Measurements from ENCODE around the gene CDH22.

Gene CDH22, protein sequence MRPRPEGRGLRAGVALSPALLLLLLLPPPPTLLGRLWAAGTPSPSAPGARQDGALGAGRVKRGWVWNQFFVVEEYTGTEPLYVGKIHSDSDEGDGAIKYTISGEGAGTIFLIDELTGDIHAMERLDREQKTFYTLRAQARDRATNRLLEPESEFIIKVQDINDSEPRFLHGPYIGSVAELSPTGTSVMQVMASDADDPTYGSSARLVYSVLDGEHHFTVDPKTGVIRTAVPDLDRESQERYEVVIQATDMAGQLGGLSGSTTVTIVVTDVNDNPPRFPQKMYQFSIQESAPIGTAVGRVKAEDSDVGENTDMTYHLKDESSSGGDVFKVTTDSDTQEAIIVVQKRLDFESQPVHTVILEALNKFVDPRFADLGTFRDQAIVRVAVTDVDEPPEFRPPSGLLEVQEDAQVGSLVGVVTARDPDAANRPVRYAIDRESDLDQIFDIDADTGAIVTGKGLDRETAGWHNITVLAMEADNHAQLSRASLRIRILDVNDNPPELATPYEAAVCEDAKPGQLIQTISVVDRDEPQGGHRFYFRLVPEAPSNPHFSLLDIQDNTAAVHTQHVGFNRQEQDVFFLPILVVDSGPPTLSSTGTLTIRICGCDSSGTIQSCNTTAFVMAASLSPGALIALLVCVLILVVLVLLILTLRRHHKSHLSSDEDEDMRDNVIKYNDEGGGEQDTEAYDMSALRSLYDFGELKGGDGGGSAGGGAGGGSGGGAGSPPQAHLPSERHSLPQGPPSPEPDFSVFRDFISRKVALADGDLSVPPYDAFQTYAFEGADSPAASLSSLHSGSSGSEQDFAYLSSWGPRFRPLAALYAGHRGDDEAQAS

DNA sequence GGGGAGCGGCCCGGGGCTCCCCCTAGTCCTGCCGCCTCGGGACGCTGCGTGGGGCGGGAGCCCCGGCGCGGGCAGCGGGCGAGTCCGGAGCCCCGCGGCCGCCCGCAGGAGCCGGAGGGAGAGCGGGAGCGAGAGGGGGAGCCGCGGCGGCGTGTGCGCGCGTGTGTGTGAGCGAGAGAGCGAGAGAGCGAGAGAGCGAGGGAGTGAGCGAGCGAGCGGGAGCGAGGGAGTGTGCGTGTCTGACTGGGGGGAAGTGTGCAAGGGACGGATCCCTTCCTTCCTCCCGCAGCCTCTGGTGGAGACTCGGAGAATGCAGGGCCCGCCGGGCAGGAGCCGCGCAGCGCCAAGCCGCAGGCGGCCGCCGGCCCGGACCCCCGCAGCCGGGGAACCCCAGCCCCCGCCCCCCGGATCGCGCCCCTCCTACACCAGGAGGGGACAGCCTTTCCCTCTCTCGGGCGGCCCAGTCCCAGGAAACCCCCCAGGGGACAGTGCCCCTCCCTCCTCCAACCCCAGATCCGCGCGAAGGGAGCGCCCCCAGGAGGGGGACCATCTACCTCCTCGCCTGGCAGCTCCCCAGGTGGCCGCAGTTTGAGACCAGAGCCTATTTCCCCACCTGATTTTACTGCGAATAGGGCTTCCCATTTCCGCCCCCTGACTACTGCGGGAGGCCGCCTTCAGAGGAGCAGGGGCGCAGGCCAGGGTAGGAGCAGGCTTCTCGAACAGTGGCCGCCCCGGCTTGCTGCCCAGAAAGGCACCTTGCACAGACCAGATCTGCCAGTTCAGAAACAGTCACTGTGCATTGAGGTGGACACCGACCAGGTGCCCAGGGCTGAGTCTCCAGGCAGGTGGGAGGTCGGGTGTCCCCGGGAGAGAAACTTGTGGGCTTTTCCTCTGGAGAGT, at the start of gene CDH22:
Gene CDH22, minus strand, starts transcription at position 241 of the 900 bp plus-strand sequence. CDS start 57,204 bp downstream, outside the sequence.
- no peak for DNase-seq (ENCODE audit: low read depth)

DNA sequence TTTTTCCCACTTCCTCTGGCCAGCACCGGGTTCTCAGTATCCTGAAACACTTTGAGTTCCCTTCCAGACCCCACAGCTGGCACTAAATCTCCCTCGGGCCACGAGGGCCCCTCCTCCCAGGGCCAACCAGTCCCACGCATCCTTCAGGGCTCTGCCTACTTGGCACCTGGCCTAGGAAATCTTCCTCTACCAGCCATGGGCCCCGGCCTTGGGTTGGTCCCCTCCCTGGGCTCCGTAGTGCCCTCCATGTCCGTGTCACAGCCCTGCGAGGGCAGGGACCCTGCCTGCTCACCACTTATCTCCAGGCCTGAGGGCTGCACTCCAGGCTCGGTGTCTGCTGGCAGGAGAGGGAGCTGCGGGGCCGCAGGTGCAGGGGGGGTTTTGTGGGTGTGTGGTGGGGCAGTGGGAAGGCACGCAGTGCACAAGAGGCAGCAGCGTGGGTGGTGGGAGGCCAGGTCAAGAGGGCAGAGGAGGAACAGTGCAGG, 48.8 kb upstream of the CDH22 start:
- DNase-seq (ENCODE audit: low read depth): no peak

DNA sequence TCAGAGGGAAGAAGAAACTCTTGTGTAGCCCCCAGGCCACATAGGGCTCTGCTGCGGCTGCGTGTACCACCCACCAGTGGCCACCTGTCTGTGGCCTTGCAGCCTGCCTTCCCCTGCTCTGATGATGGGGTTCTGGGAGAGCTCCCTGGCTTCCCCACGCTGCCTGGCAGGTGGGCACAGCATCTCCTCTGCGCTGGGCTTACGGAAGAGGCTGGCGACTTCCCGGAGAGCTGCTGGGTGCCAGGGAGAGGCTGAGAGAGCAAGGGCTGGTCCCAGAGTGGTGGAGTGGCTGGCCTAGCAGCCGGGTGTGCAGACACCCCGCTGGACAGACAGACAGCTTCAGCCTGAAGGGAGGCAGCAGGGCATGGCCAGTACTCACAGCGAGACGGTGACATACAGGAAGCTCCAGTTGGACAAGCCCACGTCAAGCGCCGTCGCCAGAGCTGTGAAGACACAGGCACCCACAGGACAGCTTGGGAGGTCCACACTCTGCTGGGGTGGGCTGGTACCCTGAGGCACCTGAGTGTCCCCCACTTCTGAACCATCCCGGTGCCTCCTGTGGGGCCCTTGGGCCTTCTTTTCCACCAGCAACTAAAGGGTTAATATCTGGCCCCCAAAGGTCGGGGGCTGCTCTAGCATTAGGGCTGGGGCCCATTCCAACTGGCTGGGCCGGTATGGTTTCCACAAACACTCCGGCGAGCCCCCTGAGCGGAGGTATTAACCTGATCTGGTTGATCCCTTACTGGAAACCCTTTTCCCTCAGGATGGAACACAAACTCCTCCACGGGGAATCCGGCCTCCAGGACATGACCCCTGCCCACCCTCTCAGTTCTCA, 48.1 kb upstream of the CDH22 start:
- DNase-seq (ENCODE audit: low read depth): no peak

DNA sequence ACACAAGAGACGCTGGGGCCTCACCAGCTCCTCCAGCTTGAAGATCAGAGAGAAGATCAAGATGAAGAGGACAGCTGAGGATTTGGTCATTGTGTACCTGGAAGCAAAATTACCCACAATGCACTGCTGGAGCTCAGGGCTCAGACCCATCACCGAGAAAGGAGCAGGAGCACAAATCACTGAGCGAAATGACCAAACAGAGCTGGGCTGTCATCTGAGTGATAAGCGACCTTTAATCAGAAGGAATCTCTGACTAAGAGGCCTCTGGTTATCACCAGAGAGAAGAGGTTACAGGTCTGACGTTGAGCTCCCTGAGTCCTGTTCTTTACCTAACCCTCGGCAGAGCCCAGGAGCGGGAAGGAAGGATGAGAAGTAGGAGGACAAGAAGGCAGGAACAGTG, 47.5 kb upstream of the CDH22 start:
- no peak for DNase-seq (ENCODE audit: low read depth)

DNA sequence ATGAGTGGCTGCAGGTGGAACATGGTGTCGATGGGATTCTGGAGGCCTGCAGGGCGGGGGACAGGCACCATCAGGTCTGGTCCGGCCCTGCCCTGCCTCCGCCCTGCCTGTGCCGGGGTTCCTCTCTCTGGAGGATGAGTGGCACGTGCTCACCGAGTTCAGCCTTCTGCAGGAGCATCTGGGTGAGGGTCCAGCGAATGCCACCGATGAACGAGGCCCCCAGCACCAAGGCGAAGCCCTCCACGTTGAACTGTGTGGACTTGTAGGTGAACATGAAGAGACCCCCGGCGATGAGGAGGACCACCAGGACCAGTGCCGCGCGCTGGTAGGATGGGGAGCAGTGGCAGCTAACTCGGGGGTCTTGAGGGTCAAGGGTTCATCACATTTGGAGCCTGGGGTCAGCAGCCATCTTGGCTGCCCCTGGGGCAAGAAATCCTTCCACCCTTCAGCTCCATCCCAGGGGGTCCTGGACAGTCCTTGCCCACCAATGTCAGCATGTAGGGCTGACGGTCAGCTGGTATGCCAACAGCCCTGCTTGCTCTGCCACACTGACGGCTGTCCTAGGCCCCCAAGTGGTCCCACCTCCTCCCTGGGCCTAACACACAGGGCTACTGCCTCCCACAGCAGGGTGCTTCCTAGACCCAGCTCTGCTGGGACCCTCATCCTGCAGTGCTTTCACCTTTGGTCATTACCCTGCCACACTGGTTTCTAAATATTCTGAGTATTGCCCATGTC, 46.8 kb upstream of the CDH22 start:
- no peak for DNase-seq (ENCODE audit: low read depth)

DNA sequence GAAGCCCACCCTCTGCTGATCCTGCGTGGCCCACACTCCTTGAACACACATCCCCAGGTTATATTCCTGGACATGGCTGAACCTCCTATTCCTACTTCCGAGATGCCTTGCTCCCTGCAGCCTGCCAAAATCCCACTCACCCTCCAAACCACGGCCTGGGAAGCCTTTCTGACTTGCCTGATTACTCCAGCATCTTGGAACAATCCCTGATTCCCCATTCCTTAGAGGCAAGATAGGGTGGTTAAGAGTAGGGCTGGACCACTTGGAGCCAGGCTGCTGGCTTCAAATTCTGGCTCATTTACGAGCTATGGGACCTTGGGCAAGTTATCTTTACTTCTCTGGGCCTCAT, 45.9 kb upstream of the CDH22 start:
- no peak for DNase-seq (ENCODE audit: low read depth)

DNA sequence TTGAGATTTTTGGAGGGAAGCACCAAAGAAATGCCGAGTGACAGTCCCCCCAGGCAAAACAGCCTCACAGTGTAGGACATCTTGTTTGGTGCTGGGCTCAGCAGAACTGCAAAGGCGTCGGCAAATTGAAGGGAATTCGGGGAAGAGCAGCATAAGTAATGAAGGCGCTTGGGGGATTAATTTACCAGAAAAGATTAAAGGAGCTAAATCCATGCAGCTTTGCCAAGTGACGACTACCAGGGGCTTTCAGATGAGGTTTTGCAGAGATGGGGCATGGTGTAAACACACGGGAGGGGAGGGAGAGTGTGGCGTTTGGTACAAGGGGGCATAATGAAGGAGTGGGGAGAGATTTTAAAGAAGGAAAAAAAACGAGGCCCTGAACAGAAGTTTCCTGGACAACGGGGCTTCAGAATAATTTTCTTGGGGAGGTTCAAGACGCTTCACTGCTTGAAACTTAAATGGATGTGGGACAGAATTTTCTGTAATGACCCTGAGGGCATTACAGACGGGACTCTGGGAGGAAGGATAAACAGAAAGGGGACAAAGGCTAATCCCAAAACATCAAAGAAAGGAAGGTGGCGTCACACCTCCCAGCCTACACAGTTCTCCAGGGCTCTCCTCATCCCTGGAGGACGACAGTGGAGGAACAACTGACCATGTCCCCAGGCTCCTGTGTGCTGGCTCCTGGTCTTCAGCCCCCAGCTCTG, 45.4 kb upstream of the CDH22 start:
- DNase-seq (ENCODE audit: low read depth): no peak

DNA sequence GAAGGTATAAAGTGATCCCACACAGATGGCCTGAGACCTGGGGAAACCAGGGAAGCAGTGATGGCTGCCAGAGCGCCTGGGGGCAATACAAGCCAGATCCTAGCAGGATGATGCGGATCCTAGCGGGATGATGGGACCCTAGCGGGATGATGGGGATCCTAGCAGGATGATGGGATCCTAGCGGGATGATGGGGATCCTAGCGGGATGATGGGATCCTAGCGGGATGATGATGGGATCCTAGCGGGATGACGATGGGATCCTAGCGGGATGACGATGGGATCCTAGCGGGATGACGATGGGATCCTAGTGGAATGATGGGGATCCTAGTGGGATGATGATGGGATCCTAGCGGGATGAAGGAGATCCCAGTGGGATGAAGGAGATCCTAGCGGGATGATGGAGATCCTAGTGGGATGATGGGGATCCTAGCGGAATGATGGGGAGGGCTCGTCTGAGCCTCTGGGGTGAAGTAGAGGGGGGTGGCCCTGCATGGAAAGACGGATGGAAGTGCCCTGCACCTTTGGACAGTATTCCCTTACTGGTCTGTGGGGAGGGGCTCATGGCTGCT, 44.2 kb upstream of the CDH22 start:
- DNase-seq (ENCODE audit: low read depth): no peak

DNA sequence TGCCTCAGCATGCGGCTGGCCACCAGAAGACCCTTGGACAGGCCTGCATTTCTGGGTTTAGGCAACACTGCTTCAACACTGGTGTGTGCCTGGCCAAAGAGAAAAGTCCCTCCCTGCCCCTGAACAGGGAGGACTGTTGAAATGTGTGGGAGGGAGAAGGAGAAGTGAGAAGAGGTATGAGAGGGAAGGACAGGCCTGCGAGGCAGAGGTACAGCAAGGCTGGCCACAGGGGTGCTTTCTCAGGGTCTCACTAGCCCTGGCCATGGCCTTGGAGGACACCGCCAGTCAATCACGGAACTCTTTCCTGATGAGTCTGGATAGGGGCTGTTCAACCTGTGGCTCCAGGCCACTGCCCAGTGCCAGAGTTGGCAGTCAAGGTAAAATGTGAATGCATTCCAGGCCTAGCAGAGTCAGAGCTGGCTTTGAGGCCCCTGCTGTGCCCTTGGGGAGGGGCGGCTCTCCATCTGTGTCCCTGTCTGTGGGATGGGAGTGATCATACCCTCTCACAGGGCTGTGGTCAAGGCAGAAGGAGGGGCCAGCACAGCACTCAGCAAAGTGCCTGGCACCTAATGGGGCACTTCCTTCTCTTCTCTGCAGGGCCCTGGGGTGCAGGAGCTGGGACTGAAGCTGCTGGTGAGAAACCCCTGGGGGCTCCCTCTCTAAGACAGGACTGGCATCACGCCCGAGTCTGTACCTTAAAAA, 43.2 kb upstream of the CDH22 start:
- DNase-seq (ENCODE audit: low read depth): no peak

DNA sequence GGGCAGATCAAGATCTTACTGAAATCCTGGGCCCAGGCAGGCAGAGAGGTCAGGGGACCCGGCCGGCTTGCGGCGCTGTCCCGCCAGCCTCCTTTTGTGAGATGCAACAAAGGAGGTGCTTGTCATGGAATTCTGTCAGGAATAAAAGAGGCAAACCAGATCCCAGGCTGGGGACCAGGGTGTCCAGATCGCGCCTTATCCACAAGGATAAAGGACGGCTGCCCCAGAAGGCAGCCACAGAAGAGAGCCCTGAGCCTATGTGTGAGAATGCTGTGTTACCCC, 42.6 kb upstream of the CDH22 start:
- no peak for DNase-seq (ENCODE audit: low read depth)

DNA sequence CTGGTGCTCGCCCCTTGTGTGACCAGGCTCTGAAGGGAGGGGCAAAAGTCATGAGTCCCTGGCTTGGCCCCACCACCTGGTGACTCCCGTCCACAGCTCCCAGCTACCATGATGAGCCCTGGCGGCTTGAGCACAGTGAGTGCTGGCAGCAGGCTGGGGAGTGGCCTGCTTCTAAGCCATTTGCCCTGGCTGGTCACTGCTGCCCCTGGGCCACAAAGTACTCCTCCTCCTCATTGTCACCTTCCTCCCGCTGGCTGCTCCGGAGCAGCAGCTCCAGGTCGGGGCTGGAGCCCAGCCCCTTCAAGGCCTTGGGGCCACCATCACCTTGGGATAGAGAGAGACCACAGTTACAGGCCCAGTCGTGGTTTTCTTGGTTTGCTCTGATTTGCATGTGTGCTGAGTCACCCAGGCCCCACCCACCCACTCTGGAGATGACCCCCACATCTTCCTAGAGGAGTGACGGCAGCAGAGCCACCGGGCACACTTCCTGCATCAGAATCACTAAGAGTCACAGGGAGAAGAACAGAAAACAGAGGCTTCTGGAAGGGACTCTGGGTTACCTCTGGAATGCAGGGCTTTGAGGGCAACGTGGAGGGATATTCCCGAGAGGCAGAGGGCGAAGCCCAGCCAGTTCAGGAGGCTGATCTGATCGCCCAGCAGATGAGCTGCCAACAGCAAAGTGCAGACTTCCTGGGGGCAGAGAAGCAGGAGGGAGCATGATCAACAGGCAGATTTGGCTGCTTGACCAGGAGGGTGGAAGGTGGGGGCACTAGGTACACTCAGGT, 42.1 kb upstream of the CDH22 start:
- peak; percentile 34 for DNase-seq (ENCODE audit: low read depth)

DNA sequence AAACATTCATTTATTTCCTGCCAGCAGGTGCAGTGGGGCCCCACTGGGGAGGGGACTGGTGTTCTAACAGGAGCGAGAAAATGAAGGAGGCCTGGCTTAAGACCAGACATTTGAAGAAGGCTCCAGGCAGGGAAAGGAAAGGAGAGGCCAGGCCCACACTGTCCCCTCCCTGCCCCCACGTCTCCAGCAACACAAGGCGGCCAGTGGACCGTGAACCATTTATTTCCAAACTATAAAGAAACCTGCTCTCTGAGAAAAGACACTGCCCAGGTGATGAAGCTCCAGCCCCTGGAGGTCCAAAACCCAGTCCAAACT, 41.4 kb upstream of the CDH22 start:
- no peak for DNase-seq (ENCODE audit: low read depth)

DNA sequence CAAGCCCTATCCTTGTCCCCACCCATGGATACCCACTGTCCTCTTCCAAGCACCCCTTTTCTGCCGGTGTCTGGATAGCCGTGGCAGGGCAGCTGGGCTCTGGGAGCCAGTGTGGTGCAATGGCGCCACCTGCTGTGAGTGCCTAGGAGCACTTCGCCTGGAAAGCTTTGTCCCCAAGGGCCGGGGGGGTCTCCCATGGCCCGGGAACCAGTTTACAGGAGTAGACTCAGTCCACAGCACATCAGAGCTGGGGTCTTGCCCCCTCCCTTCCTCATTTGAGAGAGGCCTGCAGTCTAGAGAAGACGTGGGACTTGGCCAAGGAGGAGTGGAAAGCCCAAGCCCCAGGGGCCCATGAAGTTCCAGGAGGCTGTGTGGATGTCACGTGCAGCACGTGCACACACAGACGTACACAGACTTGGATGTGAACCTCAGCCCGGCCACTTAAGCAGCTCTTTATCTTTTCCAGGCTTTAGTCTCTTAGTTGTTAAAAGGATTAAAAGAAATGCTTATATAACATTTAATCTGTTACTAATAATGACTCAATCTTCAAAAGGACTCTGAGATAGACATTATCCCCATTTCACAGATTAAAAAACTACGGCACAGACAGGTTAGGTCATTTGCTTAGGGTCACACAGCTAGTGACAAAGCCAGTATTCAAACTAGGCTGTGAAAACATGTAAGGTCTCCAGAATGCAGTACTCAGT, 40.9 kb upstream of the CDH22 start:
- DNase-seq (ENCODE audit: low read depth): no peak

DNA sequence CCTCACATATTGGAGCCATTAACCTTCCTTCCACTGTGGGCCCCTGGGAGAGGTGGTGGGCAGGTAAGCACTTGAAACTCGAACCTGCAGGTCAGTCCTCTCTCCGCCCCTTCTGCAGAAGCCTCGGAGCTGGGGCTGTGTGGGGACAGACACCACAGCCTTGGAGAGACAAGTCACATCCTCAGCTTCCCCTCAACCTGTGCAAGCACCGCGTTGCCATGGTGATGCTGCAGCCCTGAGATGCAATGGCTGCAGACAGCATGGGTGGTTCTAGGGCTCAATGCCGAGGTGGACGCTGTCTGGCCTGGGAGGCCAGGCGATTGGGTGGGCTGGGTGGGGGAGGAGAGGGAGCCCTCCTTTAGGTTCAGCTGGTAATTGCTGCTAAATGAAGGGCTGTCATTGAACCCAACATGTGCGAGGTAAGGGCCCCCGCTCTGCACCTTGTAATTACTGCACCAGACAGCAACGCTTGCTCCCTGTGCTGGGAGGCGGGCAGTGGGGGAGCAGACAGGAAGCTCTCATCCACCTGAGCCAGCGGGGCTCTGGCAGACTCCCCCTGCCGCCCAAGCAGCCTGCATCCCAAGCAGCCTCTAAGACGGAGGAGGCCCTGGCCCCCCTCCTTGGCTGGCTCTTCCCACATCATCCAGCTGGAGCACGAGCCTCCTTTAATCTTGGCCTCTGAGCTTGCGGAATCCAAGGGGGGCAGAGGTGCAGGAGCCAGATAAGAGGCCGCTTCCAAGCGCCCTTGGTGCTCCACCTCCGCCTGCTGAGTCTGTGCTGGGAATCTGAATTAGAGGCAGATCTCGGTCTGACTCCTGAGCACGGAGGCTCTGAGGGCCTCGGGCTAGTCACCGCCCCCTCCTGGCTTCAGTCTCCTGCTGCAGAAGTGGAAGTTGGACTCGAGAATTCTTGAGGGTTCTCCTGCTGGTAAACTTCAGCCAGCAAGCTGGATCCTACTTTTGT, 39.8 kb upstream of the CDH22 start:
- no peak for DNase-seq (ENCODE audit: low read depth)

DNA sequence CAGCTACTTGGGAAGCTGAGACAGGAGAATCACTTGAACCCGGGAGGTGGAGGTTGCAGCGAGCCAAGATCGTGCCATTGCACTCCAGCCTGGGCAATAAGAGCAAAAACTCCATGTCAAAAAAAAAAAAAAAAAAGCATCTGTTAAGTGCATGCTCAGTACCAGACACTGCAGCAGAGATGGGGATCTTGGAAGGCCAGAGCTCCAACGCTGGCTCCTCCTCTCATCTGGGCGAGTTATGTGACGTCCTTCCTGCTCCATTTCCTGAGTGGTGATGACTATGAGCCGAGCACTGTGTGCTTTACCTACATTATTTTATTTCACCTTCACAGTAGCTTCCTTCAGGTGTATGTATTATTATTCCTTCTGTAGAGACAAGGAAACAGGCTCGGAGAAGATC, 38.5 kb upstream of the CDH22 start:
- DNase-seq (ENCODE audit: low read depth): no peak

DNA sequence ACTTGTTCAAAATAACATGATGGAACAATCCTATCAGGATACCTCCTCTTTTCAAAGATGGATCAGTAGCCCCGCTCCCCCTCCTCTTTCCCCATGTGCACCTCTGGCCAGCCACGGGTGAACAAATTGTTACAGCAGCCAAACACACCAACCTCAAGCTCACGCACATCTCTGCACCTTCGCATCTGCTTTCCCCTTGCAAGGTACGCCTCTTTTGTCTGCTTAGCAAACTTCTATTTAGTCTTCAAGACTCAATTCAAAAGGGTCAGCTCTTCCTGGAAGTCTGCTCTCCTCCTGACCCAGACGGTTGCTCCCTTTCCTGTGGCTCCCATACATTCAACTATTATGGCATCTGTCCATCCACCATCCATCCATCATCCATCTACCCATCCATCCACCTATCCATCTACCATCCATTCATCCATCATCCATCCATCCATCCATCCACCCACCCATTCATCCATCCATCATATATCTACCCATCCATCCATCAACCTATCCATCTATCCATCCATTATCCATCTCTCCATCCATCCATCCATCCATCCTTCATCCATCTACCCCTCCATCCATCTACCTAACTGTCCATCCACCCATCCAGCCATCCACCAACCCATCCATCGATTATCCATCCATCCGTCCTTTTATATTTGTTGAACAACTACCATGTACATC, 36.3 kb upstream of the CDH22 start:
- no peak for DNase-seq (ENCODE audit: low read depth)
